ENCODE results near the gene MACF1. TPM values are rescaled to one million over a fixed set of nuclear protein-coding genes. Genes with fewer than 3 reads are reported as not detected.

Gene MACF1
- total and polyA plus RNA-seq, 2 experiments from 2014 or later: 80.4 to 261 TPM

- H3K36me3 ChIP-seq: peaks cover 78% of the 10 kb centered on the region
- no peaks in the 10 kb centered on the region for H3K27me3 ChIP-seq
- TF ChIP-seq CTCF (IDR thresholded peaks at IDR 0.05; ENCODE audit: low read depth, low read length): no peak
- H3K27ac ChIP-seq: no peak overlapping the region
- H3K4me1 ChIP-seq (ENCODE audit: low read depth): no peaks in the 10 kb centered on the region
- DNase-seq (ENCODE audit: low read depth in 1 of 2, low spot score in 1 of 2): peak in 1 of 2 donors; percentile 6
- H3K9me3 ChIP-seq (ENCODE audit: low read depth): no peaks in the 10 kb centered on the region
- no peak overlapping the region for H3K4me3 ChIP-seq
These were observed 97.1 kb downstream of the MACF1 start for GRCh38 chr1:39301606-39302005.

GRCh38 chr1:39305555-39305954 is 101.1 kb downstream of the MACF1 start:
- Histone ChIP-seq H3K27ac (no peak overlapping the region), H3K9me3 (ENCODE audit: low read depth) (no peaks in the 10 kb centered on the region), H3K36me3 (peaks cover 66% of the 10 kb centered on the region), H3K27me3 (no peaks in the 10 kb centered on the region), H3K4me1 (ENCODE audit: low read depth) (peaks cover 6% of the 10 kb centered on the region), H3K4me3 (no peak overlapping the region)
- no peak for TF ChIP-seq CTCF (IDR thresholded peaks at IDR 0.05; ENCODE audit: low read depth, low read length)
- no peak for DNase-seq (ENCODE audit: low read depth in 1 of 2, low spot score in 1 of 2)

GRCh38 chr1:39310015-39310414 is 105.5 kb downstream of the MACF1 start:
- no peaks in the 10 kb centered on the region for H3K9me3 ChIP-seq (ENCODE audit: low read depth)
- DNase-seq (ENCODE audit: low read depth in 1 of 2, low spot score in 1 of 2): no peak
- peaks cover 6% of the 10 kb centered on the region for H3K4me1 ChIP-seq (ENCODE audit: low read depth)
- H3K27me3 ChIP-seq: no peaks in the 10 kb centered on the region
- peaks cover 74% of the 10 kb centered on the region for H3K36me3 ChIP-seq
- no peak for TF ChIP-seq CTCF (IDR thresholded peaks at IDR 0.05; ENCODE audit: low read depth, low read length)
- peak overlapping the region; percentile 15 for H3K27ac ChIP-seq
- H3K4me3 ChIP-seq: no peak overlapping the region

GRCh38 chr1:39310691-39311090 is 106.2 kb downstream of the MACF1 start:
- Histone ChIP-seq H3K4me3 (no peak overlapping the region), H3K27me3 (no peaks in the 10 kb centered on the region), H3K36me3 (peaks cover 76% of the 10 kb centered on the region), H3K4me1 (ENCODE audit: low read depth) (peaks cover 6% of the 10 kb centered on the region), H3K27ac (no peak overlapping the region), H3K9me3 (ENCODE audit: low read depth) (no peaks in the 10 kb centered on the region)
- no peak for TF ChIP-seq CTCF (IDR thresholded peaks at IDR 0.05; ENCODE audit: low read depth, low read length)
- no peak for DNase-seq (ENCODE audit: low read depth in 1 of 2, low spot score in 1 of 2)

GRCh38 chr1:39317111-39317510 is 112.6 kb downstream of the MACF1 start:
- no peak overlapping the region for H3K27ac ChIP-seq
- peaks cover 91% of the 10 kb centered on the region for H3K36me3 ChIP-seq
- no peak for DNase-seq (ENCODE audit: low read depth in 1 of 2, low spot score in 1 of 2)
- no peak for TF ChIP-seq CTCF (IDR thresholded peaks at IDR 0.05; ENCODE audit: low read depth, low read length)
- H3K27me3 ChIP-seq: no peaks in the 10 kb centered on the region
- no peaks in the 10 kb centered on the region for H3K4me1 ChIP-seq (ENCODE audit: low read depth)
- H3K4me3 ChIP-seq: no peak overlapping the region
- no peaks in the 10 kb centered on the region for H3K9me3 ChIP-seq (ENCODE audit: low read depth)

Measured in cardiac muscle cell (in vitro differentiated cells and primary cell).